HG02840 (cell line): Measurements from ENCODE around the gene CTTNBP2.

ENCODE experiments used
- ATAC-seq: cut with Tn5 transposase; IDR thresholded peaks from one replicate; pipeline ENCODE4 v1.9.1; 2021; ENCODE audit warnings: mild to moderate bottlenecking, moderate library complexity, moderate number of reproducible peaks; ENCODE audit not compliant: unreplicated experiment, low FRiP score

The CTTNBP2 gene

GRCh38 chr7:117871778-117872538, 1.3 kb downstream of the CTTNBP2 start:
- ATAC-seq: no peak

- ATAC-seq: no peak
Measured at GRCh38 chr7:117871401-117871777, 1.9 kb downstream of the CTTNBP2 start.

- ATAC-seq: no peak
Measured at GRCh38 chr7:117870448-117871130, 2.7 kb downstream of the CTTNBP2 start.

GRCh38 chr7:117869374-117869773, 3.9 kb downstream of the CTTNBP2 start:
- no peak for ATAC-seq

DNA sequence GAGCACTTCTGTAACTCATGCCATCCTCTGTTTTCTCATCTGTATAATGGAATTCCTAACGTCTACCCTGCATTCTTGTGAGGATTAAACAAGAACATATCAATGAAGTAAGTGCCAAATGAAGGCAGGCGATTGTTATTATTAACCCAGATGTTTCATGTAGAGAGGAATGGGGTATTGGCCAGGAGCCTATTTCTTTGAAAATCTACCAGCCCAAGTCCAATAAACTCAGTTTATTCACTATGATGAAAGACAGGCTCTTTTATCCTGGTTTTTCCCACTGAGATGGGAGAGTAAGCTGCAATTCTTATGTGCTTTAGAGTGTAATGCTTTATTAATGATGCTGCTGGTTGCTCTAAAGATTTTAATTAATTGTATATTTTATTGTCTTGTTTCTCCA, 9.6 kb downstream of the CTTNBP2 start:
- ATAC-seq: no peak

- ATAC-seq: no peak
Measured at GRCh38 chr7:117862378-117862777, 10.9 kb downstream of the CTTNBP2 start.

DNA sequence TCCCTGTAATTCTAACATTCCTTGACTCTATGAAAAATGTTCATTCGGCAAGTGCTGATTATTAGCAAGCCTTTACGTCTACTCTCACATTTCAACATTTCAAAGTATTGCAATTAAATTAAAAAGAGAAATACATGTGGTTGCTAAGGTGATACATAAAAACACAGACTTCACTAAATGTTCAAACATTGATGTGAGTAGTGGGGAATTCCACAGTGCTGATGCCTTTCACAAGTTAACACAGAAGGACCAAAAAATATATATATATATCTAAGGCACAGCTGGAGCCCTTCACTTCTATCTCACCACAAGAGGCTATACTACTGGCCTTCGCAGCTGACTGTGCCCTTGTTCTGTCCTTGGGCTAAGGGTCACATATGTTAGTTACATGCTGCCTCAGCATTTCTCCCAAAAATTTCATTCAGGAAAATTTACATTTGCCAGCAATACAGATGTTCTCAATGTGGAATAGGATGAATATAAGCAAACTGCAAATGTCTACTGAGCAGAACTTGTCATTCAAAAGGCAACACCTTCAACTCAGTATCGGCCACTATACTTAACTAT, 13.9 kb downstream of the CTTNBP2 start:
- ATAC-seq: no peak

GRCh38 chr7:117858712-117859111, 14.5 kb downstream of the CTTNBP2 start:
- ATAC-seq: no peak

- ATAC-seq: no peak
Measured at GRCh38 chr7:117857718-117858117, 15.5 kb downstream of the CTTNBP2 start.

DNA sequence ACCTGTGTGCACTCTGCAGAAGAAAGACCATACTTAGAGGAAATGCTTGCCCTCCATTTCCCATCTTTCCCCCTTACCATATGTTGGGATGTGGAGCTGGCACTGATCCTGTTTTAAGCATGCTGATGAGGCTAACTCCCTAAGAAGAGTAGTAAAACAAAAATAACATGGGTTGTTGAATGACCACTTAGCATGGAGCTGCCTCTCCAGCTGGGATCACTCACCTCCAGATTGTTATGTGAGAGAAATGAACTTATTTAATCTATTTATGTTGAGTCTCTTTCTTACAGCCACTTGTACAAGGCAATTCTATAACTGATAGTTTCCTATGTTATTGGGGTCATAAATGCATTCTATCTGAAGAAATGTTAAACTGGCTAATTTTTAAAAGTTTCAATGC, 17.0 kb downstream of the CTTNBP2 start:
- ATAC-seq: no peak

GRCh38 chr7:117854186-117854585, 19.1 kb downstream of the CTTNBP2 start:
- no peak for ATAC-seq

- ATAC-seq: no peak
Measured at GRCh38 chr7:117848941-117849340, 24.3 kb downstream of the CTTNBP2 start.

- no peak for ATAC-seq
Measured at GRCh38 chr7:117844678-117845077, 28.6 kb downstream of the CTTNBP2 start.

DNA sequence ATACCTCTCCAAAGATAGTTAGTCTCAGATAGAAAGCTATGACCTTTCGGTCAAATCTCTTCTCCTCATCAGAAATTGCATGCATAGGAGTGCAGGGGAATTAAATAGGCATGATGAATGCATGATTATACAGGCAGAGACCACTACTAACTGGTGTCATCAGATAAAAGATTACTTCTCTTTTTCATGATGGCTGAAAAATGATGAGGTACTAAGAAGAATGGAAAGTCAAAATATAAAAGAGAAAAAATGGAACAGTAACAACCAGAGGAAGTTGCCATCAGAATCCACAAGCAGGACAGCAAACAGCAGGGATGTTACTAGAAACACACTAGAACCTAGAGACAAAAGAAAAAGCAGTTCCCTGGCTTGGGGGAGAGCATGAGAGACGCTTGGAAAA, 31.6 kb downstream of the CTTNBP2 start:
- ATAC-seq: no peak

DNA sequence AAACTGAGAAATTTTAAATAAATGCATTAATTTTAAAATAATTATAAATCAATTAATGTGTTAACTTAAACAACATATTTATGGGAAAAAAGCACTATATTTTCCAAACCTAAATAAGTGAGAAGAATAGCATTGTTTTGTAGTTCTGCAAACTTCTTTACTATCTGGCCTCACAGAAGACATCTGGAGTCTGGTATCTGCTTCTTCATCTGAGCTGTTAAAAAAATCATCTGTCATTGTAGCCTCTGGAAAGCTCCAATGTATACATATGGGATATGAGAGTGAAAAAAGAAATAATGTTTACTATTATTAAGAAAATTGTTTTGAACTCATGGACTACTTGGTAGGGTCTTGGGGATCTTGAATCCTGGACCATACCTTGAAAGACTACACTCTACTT, 32.2 kb downstream of the CTTNBP2 start:
- no peak for ATAC-seq

DNA sequence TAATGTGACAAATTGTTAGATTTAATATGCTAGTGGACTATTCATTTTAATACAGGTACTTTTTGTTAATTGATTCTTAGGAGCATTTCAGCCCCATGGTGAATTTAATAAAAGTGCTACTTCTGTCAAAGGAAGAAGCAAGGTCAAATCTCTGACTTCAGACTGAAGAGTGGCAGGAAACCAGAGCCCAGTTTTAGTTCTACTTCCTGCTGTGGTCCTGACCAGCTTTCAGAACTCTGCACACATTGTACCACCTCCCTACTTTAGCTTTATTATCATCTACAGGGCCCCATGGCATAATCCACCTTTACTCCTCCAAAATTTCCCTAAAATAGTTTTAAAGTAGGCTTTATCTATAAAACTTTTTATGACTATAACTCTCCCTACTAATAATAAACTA, 33.7 kb downstream of the CTTNBP2 start:
- ATAC-seq: peak; percentile 55

DNA sequence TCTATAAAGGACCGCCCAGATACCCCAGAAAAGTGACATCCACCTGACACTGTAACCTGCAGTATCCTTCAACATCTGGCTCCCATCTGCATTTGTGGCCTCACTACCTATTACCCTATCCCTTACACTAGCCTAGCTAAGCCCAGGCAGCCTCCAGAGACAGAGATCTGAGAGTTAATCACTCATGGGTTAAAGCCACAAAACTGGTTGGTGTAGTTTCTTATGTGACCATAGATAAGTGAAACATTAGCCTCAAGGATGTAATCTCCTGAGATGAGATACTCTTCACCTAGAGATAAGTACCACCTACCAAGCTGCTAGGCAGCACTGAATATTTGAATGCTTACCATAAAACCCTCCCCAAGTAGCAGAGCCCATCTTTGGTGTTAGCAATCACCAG, 35.4 kb downstream of the CTTNBP2 start:
- ATAC-seq: peak; percentile 49

- ATAC-seq: no peak
Measured at GRCh38 chr7:117835016-117835664, 38.1 kb downstream of the CTTNBP2 start.

DNA sequence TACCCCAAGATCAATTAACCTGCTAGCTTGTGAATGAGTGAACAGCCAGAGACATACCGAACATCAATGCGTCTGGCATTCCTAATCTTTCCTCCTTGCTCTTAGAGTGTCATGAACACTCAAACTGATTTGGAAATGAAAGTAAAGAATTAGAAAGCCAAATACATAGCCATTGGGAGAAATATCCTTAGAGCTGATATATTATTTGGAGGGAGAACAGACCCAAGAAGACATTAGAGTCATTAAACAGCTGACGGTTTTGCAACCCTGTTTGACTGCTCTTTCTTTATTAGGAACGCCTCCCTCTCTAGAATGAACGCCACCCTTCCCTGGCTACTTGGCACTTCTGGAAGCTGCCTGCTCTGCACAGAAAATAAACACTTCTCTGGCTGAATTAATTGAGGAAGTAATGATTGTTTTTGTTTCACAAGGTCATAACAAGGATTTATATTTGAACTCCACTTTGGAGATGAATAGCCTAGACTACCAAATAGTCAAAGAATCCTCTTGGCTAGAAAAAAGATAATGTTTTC, 42.8 kb downstream of the CTTNBP2 start:
- ATAC-seq: no peak

GRCh38 chr7:117829450-117830117, 43.7 kb downstream of the CTTNBP2 start:
- ATAC-seq: no peak

DNA sequence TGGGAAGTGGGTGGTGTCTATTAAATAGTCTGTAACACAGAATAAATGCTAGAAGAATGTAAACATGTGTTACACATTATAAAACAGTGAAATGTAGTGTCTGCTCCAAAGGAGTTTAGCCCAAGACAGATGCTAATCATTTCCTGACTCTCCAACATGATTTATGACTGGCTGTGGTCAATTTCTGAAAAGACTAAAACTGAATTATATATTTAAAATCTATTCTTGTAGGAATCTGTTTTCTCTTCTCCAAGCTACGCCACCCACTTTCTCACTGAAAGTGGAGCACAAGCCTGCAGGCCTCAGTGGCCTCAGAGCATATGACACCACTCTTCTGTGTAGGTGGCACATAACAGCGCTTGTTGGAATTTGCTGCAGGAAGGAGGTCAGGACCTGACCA, 44.4 kb downstream of the CTTNBP2 start:
- ATAC-seq: no peak
